ENCODE data around the gene CTR9. TPM values are rescaled to one million over a fixed set of nuclear protein-coding genes. Genes with fewer than 3 reads are reported as not detected.

The CTR9 gene
- total RNA-seq, 1 donor from 2014 or later, result 35.6 TPM

DNA sequence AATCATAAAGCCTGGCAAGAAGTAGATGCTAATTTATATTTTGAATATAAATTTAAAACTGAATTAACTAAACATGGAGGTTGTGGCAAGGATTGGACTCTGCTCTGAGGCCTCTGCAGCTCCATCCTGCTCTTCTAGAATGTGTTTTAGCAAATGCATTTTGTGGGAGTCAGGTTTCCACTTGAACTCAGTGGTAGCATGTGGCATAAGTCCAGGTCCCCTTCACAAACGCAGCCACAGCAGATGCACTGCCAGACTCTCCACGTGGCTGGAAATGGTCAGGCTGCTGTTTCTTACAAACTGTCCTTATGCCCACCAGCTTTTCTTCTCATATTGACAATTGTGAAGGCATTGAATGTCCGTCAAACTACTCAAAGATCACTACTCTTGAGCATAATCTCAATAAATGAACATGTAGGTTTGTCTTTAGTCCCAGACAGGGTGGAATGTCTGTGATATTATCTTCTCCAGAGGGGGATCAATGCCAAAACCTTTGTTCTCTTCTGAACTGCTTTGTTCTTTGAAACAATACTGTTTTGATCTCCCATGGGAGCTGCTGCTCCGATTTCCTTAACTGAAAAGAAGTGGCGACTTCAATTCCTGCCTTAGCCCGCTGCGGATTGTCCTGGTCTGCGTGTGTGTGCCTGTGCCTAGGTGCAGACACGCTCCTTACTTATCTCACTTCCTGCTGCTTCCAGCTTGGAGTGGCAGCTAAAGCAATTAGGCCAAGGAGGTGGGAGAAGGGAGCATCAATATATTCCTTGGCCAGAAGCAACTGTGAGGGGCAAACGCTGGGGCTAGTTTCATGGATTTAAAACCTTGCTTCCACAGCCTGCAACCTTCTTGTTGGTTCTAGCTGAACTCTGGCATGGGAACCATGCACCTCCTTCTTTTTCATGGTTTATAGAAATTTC, 33.4 kb downstream of the CTR9 start:
- TF ChIP-seq CTCF (conservative IDR thresholded peaks at IDR 0.05), result no peak
- DNase-seq (ENCODE audit: extremely low spot score, unreplicated experiment), result no peak
- peaks cover 21% of the 10 kb centered on the region for H3K4me1 Mint-ChIP-seq (ENCODE audit: unreplicated experiment)
- peak overlapping the region; percentile 16 for H3K27ac Mint-ChIP-seq
- no peak overlapping the region for H3K4me3 Mint-ChIP-seq
- H3K27me3 Mint-ChIP-seq, result peaks cover 3% of the 10 kb centered on the region
- no peaks in the 10 kb centered on the region for H3K9me3 Mint-ChIP-seq
- H3K36me3 Mint-ChIP-seq, result no peaks in the 10 kb centered on the region

- H3K9me3 Mint-ChIP-seq, result no peaks in the 10 kb centered on the region
- no peak overlapping the region for H3K4me3 Mint-ChIP-seq
- H3K27ac Mint-ChIP-seq, result no peak overlapping the region
- H3K27me3 Mint-ChIP-seq, result peaks cover 5% of the 10 kb centered on the region
- H3K4me1 Mint-ChIP-seq (ENCODE audit: unreplicated experiment), result peaks cover 21% of the 10 kb centered on the region
- DNase-seq (ENCODE audit: extremely low spot score, unreplicated experiment), result no peak
- no peak for TF ChIP-seq CTCF (conservative IDR thresholded peaks at IDR 0.05)
- H3K36me3 Mint-ChIP-seq, result no peaks in the 10 kb centered on the region
Observed at GRCh38 chr11:10785146-10785474, 34.1 kb downstream of the CTR9 start.

GRCh38 chr11:10786451-10786850, 35.4 kb downstream of the CTR9 start:
- H3K27me3 Mint-ChIP-seq, result peaks cover 11% of the 10 kb centered on the region
- TF ChIP-seq CTCF (conservative IDR thresholded peaks at IDR 0.05), result no peak
- H3K27ac Mint-ChIP-seq, result no peak overlapping the region
- H3K4me3 Mint-ChIP-seq, result no peak overlapping the region
- no peaks in the 10 kb centered on the region for H3K36me3 Mint-ChIP-seq
- H3K4me1 Mint-ChIP-seq (ENCODE audit: unreplicated experiment), result peaks cover 21% of the 10 kb centered on the region
- no peaks in the 10 kb centered on the region for H3K9me3 Mint-ChIP-seq
- DNase-seq (ENCODE audit: extremely low spot score, unreplicated experiment), result no peak

DNA sequence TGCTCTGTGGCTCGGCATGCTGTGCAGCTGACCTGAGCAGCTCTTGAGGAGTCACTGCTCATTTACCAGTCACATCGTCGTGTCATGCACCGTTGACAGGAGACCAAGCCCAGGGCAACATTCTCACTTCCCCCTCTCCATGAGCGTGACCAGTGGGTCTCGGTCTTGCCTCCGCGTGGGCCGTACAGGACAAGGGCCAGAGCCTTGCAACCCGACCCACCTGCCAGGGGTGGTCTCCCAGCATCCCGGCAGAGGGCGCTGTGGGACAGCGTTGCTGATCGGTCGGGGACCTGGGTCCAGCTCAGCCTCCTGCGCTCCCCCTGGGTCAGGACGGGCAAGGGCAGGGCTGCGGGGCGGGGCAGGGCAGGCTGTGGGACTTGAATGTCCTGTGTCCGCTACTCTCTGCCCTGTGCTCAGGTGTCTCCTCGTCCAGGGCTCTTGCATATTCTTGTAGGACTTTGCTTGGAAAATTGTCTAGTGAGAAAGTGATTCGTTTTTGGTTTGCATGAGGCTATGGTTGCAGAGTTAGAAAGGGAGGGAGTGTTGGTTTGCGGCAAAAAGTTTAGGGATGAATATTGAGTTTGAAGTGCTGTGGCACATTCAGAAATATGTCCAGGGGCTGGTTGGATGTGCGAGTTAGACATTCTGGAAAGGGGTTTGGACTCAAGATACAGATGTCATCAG, 41.5 kb downstream of the CTR9 start:
- Mint-ChIP-seq H3K27me3 (peaks cover 7% of the 10 kb centered on the region), H3K4me3 (no peak overlapping the region), H3K36me3 (peaks cover 22% of the 10 kb centered on the region), H3K27ac (peak overlapping the region; percentile 6), H3K9me3 (no peaks in the 10 kb centered on the region), H3K4me1 (ENCODE audit: unreplicated experiment) (peaks cover 11% of the 10 kb centered on the region)
- DNase-seq (ENCODE audit: extremely low spot score, unreplicated experiment), result peak; percentile 90
- TF ChIP-seq CTCF (conservative IDR thresholded peaks at IDR 0.05), result peak; percentile 93

- Mint-ChIP-seq H3K27me3 (peaks cover 7% of the 10 kb centered on the region), H3K9me3 (no peaks in the 10 kb centered on the region), H3K4me1 (ENCODE audit: unreplicated experiment) (peaks cover 11% of the 10 kb centered on the region), H3K27ac (no peak overlapping the region), H3K4me3 (no peak overlapping the region), H3K36me3 (peaks cover 25% of the 10 kb centered on the region)
- DNase-seq (ENCODE audit: extremely low spot score, unreplicated experiment), result no peak
- TF ChIP-seq CTCF (conservative IDR thresholded peaks at IDR 0.05), result no peak
Observed at GRCh38 chr11:10793470-10794255, 42.6 kb downstream of the CTR9 start.
